Smooth muscle cell (in vitro differentiated cells): ENCODE results near the gene ALG14. TPM values are rescaled to one million over a fixed set of nuclear protein-coding genes. Genes with fewer than 3 reads are reported as not detected.

ENCODE experiments used
- DNase-seq: peaks from one replicate; lab custom pipeline; 2025; ENCODE audit not compliant: unreplicated experiment; lab: John Stamatoyannopoulos, UW
- H2AFZ ChIP-seq: fragments of 200-600 bp; sonication (generic); 2 replicates; pipeline ENCODE4 v1.6.0; 2016; ENCODE audit warnings: antibody characterized with exemption, low read depth, mild to moderate bottlenecking
- H3F3A ChIP-seq: fragments of 200-600 bp; sonication (generic); 2 replicates; pipeline ENCODE4 v1.6.0; 2017; ENCODE audit warnings: antibody characterized with exemption, low read depth
- H3K27ac ChIP-seq: fragments of 200-600 bp; sonication (generic); 2 replicates; pipeline ENCODE4 v1.5.1; 2016; ENCODE audit warnings: low read depth, mild to moderate bottlenecking
- H3K27me3 ChIP-seq: fragments of 200-600 bp; sonication (generic); 2 replicates; pipeline ENCODE4 v1.6.1; 2016; ENCODE audit warnings: low read depth, mild to moderate bottlenecking
- H3K36me3 ChIP-seq: fragments of 200-600 bp; sonication (generic); 2 replicates; pipeline ENCODE4 v1.5.1; 2016; ENCODE audit warnings: low read depth
- H3K4me1 ChIP-seq: fragments of 200-600 bp; sonication (generic); 2 replicates; pipeline ENCODE4 v1.5.1; 2016; ENCODE audit warnings: low read depth
- H3K4me2 ChIP-seq: fragments of 200-600 bp; sonication (generic); 2 replicates; pipeline ENCODE4 v1.6.0; 2016; ENCODE audit warnings: mild to moderate bottlenecking
- H3K4me3 ChIP-seq: fragments of 200-600 bp; sonication (generic); 2 replicates; pipeline ENCODE4 v1.5.1; 2016; ENCODE audit warnings: mild to moderate bottlenecking
- H3K79me2 ChIP-seq: fragments of 200-600 bp; sonication (generic); 2 replicates; pipeline ENCODE4 v1.6.0; 2016; ENCODE audit warnings: low read depth, mild to moderate bottlenecking
- H3K9ac ChIP-seq: fragments of 200-600 bp; sonication (generic); 2 replicates; pipeline ENCODE4 v1.6.0; 2016; ENCODE audit warnings: low read depth
- H3K9me3 ChIP-seq: fragments of 200-600 bp; sonication (generic); replicated peaks from 2 replicates; pipeline ENCODE4 v1.5.1; 2016; ENCODE audit warnings: low read depth
- H4K20me1 ChIP-seq: fragments of 200-600 bp; sonication (generic); 2 replicates; pipeline ENCODE4 v1.6.0; 2016; ENCODE audit warnings: low read depth
- WGBS: methylation state at CpG from one replicate; pipeline ENCODE4 v1.1.7; 2016; ENCODE audit warnings: low lambda C conversion rate; 5-methylcytosine and 5-hydroxymethylcytosine counted together
- polyA plus RNA-seq: library from polyadenylated mRNA; unstranded; fragments of >200 nt; fragmentation: Nextera tagmentation; extraction: Ambion mirVana; gene quantifications from 2 replicates; pipeline ENCODE4 v1.2.1, GENCODE V29; 2016
- total RNA-seq: library from RNA; depleted of rRNA; stranded (reverse); fragments of >200 nt; gene quantifications from 2 replicates; pipeline ENCODE4 v1.2.3, GENCODE V29; 2014
- TF ChIP-seq, protein P1 (sequence below): fragments of 200-600 bp; sonication (generic); IDR thresholded peaks from 2 replicates; pipeline ENCODE4 v1.5.1; 2017; ENCODE audit warnings: borderline replicate concordance, mild to moderate bottlenecking, antibody characterized with exemption; ENCODE audit not compliant: insufficient read depth, poor library complexity, severe bottlenecking

The ALG14 gene
- total and polyA plus RNA-seq, 2 experiments from 2014 or later: 2.4 to 5.5 TPM

DNA sequence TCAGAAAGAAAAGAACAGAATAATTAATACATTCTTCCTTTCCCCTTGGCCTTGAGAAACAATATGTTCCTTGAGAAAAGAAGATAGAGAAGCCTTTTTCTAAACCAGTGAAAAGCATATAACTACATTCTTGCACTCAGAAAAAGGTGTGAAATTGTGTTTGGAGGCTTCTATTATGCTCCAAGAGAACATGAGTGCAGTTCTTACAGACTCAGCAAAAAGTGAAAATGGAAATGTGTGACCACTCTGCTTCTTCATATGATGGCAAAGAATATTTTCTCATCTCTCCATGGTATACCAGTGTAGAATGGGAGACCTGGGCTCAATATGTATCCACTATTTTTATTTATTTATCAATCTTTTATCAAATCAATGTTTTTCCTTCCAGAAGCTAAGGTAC is 43.2 kb downstream of the ALG14 start:
- no peaks in the 10 kb centered on the region for H3K79me2 ChIP-seq
- no peak overlapping the region for H2AFZ ChIP-seq
- H3K4me2 ChIP-seq: no peak overlapping the region
- TF ChIP-seq, protein P1, sequence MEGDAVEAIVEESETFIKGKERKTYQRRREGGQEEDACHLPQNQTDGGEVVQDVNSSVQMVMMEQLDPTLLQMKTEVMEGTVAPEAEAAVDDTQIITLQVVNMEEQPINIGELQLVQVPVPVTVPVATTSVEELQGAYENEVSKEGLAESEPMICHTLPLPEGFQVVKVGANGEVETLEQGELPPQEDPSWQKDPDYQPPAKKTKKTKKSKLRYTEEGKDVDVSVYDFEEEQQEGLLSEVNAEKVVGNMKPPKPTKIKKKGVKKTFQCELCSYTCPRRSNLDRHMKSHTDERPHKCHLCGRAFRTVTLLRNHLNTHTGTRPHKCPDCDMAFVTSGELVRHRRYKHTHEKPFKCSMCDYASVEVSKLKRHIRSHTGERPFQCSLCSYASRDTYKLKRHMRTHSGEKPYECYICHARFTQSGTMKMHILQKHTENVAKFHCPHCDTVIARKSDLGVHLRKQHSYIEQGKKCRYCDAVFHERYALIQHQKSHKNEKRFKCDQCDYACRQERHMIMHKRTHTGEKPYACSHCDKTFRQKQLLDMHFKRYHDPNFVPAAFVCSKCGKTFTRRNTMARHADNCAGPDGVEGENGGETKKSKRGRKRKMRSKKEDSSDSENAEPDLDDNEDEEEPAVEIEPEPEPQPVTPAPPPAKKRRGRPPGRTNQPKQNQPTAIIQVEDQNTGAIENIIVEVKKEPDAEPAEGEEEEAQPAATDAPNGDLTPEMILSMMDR: no peak
- H3K4me1 ChIP-seq: no peaks in the 10 kb centered on the region
- peaks cover 10% of the 10 kb centered on the region for H3F3A ChIP-seq
- H3K27ac ChIP-seq: no peak overlapping the region
- no peaks in the 10 kb centered on the region for H3K36me3 ChIP-seq
- H3K4me3 ChIP-seq: no peak overlapping the region
- no peak overlapping the region for H3K9ac ChIP-seq
- no peaks in the 10 kb centered on the region for H3K27me3 ChIP-seq
- H3K9me3 ChIP-seq: no peaks in the 10 kb centered on the region
- DNase-seq: no peak
- H4K20me1 ChIP-seq: no peaks in the 10 kb centered on the region

DNA sequence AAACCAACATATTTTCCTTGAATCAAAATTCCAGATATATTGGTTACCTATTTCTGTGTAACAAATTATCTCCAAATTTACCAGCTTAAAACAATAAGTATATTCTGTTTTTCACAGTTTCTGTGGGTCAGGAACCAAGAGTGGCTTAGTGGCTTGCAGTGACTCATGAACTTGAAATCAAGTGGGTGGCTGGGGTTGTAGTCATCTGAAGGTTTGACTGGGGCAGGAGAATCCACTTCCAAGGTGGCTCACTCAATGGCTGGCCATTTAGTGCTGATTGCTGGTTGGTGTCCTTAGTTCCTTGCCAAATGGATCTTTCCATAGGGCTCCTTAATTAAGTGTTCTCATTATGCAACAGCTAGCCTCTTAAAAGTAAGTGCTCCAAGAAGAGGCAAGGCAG is 43.8 kb downstream of the ALG14 start:
- DNase-seq: no peak
- Histone ChIP-seq H3K4me3 (no peak overlapping the region), H3K27me3 (no peaks in the 10 kb centered on the region), H3K4me2 (no peak overlapping the region), H3K9me3 (no peaks in the 10 kb centered on the region), H4K20me1 (no peaks in the 10 kb centered on the region), H2AFZ (no peak overlapping the region), H3K27ac (no peak overlapping the region), H3F3A (peaks cover 4% of the 10 kb centered on the region), H3K9ac (no peak overlapping the region), H3K79me2 (no peaks in the 10 kb centered on the region), H3K4me1 (no peaks in the 10 kb centered on the region), H3K36me3 (no peaks in the 10 kb centered on the region)
- TF ChIP-seq, protein P1: no peak

DNA sequence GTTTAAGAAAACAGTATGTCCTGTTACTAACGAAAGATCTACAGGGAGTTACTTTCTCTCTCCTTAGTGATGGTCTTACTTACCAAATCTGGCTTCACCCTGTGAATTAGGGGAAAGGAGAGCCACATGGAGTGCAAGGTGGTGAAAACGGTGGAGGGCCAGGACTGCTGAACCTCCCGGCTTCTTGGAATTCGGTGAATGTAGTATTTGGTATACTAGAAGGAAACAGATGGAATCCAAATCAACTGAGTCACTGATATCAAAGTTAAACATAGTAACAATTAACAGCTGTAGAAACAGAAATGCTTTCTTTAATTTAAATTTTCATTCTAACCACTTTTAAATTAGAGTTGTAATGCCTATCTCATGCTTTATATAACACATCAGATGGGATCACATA is 45.7 kb downstream of the ALG14 start:
- Histone ChIP-seq H3K9me3 (no peaks in the 10 kb centered on the region), H4K20me1 (no peaks in the 10 kb centered on the region), H3K4me1 (peaks cover 7% of the 10 kb centered on the region), H3K79me2 (no peaks in the 10 kb centered on the region), H3K4me2 (no peak overlapping the region), H3K4me3 (no peak overlapping the region), H2AFZ (no peak overlapping the region), H3F3A (no peaks in the 10 kb centered on the region), H3K27me3 (no peaks in the 10 kb centered on the region), H3K27ac (no peak overlapping the region), H3K9ac (no peak overlapping the region), H3K36me3 (no peaks in the 10 kb centered on the region)
- WGBS: 91% methylated on average over 4 of the region's 4 CpGs
- DNase-seq: no peak
- TF ChIP-seq, protein P1: no peak

DNA sequence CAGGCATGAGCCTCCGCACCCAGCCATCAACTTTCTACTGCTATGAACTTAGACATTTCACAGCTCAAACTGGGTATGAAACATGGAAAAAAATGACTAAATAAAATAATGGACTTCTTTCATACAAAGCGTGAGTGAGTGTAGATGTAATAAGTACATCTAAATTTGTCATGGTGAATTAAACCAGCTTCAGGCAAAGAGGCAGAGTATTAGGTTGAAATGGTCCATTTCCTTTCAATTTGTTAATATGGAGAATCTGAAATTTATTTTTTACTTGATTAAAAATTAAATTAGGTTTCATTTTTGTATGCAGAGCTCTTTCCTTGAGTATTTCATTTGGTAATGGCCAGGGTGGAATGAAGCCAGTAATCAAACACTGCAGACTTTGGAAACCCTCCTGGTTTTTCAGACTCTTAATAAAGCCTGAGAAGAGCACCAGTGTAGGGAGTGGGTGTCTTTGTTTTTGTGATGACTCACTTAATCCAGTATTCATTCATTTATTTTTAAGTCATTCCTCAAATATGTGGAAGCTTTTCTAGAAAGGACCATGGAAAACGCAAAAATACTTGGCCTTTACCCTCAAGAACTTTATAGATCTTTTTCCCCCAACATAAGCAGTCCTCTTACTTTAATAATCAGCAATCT is 49.2 kb downstream of the ALG14 start:
- H3K79me2 ChIP-seq: no peaks in the 10 kb centered on the region
- no peak overlapping the region for H2AFZ ChIP-seq
- WGBS: 66% methylated on average over 3 of the region's 3 CpGs
- no peaks in the 10 kb centered on the region for H4K20me1 ChIP-seq
- no peak for DNase-seq
- H3K4me2 ChIP-seq: peak overlapping the region; percentile 38
- peaks cover 7% of the 10 kb centered on the region for H3F3A ChIP-seq
- H3K4me1 ChIP-seq: peaks cover 18% of the 10 kb centered on the region
- H3K36me3 ChIP-seq: no peaks in the 10 kb centered on the region
- H3K27ac ChIP-seq: peak overlapping the region; percentile 80
- H3K9me3 ChIP-seq: no peaks in the 10 kb centered on the region
- H3K4me3 ChIP-seq: no peak overlapping the region
- no peaks in the 10 kb centered on the region for H3K27me3 ChIP-seq
- TF ChIP-seq, protein P1: no peak
- H3K9ac ChIP-seq: no peak overlapping the region
